DOHH2 (cell line): ENCODE measurements around the gene KAZALD1.

Experiments
- H3F3A ChIP-seq: fragments of 200-600 bp; sonication (generic), shearing (Covaris generic); 2 replicates; pipeline ENCODE4 v1.6.0; 2016; ENCODE audit warnings: antibody characterized with exemption, mild to moderate bottlenecking; ENCODE audit not compliant: control insufficient read depth, insufficient read depth
- H3K27ac ChIP-seq: fragments of 200-600 bp; sonication (generic); 2 replicates; pipeline ENCODE4 v1.5.1; 2014; ENCODE audit warnings: low read depth, mild to moderate bottlenecking, low read length, moderate library complexity
- H3K27me3 ChIP-seq: fragments of 200-600 bp; sonication (generic); 2 replicates; pipeline ENCODE4 v1.6.1; 2014; ENCODE audit warnings: mild to moderate bottlenecking, low read length, mixed read lengths; ENCODE audit not compliant: control insufficient read depth
- H3K36me3 ChIP-seq: fragments of 200-600 bp; sonication (generic); 2 replicates; pipeline ENCODE4 v1.6.1; 2014; ENCODE audit warnings: mild to moderate bottlenecking, low read length, moderate library complexity, mixed read lengths; ENCODE audit not compliant: control insufficient read depth
- H3K4me1 ChIP-seq: fragments of 200-600 bp; sonication (generic); 2 replicates; pipeline ENCODE4 v1.6.1; 2014; ENCODE audit warnings: mild to moderate bottlenecking, low read length, mixed read lengths; ENCODE audit not compliant: control insufficient read depth
- H3K4me2 ChIP-seq: fragments of 200-600 bp; sonication (generic); 2 replicates; pipeline ENCODE4 v1.6.0; 2014; ENCODE audit warnings: mild to moderate bottlenecking, low read length, moderate library complexity
- H3K4me3 ChIP-seq: fragments of 200-600 bp; sonication (generic); 2 replicates; pipeline ENCODE4 v1.5.1; 2014; ENCODE audit warnings: mild to moderate bottlenecking, low read length, mixed read lengths
- H3K79me2 ChIP-seq: fragments of 200-600 bp; sonication (generic); 2 replicates; pipeline ENCODE4 v1.6.1; 2014; ENCODE audit warnings: mild to moderate bottlenecking, low read length, mixed read lengths; ENCODE audit not compliant: control insufficient read depth
- H3K9me2 ChIP-seq: fragments of 200-600 bp; sonication (generic); replicated peaks from 2 replicates; pipeline ENCODE4 v1.6.1; 2014; ENCODE audit warnings: mild to moderate bottlenecking, low read length, mixed read lengths; ENCODE audit not compliant: control insufficient read depth
- H3K9me3 ChIP-seq: fragments of 200-600 bp; sonication (generic); 2 replicates; pipeline ENCODE4 v1.6.1; 2014; ENCODE audit warnings: antibody characterized with exemption, low read length, mixed read lengths; ENCODE audit not compliant: control insufficient read depth, insufficient read depth
- H4K20me1 ChIP-seq: fragments of 200-600 bp; sonication (generic); 2 replicates; pipeline ENCODE4 v1.6.0; 2014; ENCODE audit warnings: low read depth, mild to moderate bottlenecking, antibody characterized with exemption, low read length, moderate library complexity; ENCODE audit not compliant: control insufficient read depth, insufficient read depth
- EZH2phosphoT487 ChIP-seq: fragments of 200-600 bp; sonication (generic); IDR thresholded peaks from 2 replicates; pipeline ENCODE4 v1.6.1; 2017; ENCODE audit warnings: borderline replicate concordance, mild to moderate bottlenecking, antibody characterized with exemption, low read length, moderate library complexity, mixed read lengths
- TF ChIP-seq, protein P1 (sequence below): fragments of 200-600 bp; sonication (generic); IDR thresholded peaks from one replicate; pipeline ENCODE4 v1.5.1; 2014; ENCODE audit warnings: antibody characterized with exemption, mild to moderate bottlenecking, low read depth, low read length; ENCODE audit not compliant: poor library complexity, severe bottlenecking

KAZALD1 gene

DNA sequence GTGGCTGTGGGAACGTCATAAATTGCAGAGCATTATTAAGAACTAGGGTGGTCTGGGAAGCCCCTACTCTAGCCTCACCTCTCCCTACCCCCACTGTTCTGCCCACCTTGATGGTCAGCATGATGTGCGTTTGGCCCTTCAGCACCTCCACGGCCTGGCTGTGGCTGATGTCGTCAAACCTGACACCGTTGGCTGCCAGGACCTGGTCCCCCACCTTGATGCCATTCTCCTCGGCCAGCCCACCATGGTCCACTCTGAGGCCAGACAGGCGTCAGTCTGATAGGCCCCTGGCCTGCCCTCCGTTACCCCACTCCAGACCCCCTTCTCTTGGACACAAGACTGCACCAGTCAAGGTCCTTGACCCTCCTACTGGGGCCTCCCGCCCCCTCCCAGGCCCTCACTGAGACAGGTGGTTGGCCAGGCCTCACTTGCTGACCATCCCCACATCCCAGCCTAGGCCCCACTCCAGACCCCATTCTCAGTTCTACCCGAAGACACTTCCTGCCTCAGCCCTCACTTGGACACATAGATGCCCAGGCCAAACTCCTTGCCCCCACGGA lies 40.0 kb upstream of the KAZALD1 start:
- Histone ChIP-seq H3K36me3 (no peaks in the 10 kb centered on the region), H3K27me3 (peaks cover 13% of the 10 kb centered on the region; the same call in 1 of the 2 replicates), H4K20me1 (no peaks in the 10 kb centered on the region), H3K9me2 (no peaks in the 10 kb centered on the region), H3K4me3 (no peak overlapping the region), H3K4me1 (peaks cover 19% of the 10 kb centered on the region), H3K27ac (no peak overlapping the region), H3F3A (no peaks in the 10 kb centered on the region), H3K9me3 (no peaks in the 10 kb centered on the region), H3K4me2 (no peak overlapping the region), H3K79me2 (no peaks in the 10 kb centered on the region)
- TF ChIP-seq, protein P1, sequence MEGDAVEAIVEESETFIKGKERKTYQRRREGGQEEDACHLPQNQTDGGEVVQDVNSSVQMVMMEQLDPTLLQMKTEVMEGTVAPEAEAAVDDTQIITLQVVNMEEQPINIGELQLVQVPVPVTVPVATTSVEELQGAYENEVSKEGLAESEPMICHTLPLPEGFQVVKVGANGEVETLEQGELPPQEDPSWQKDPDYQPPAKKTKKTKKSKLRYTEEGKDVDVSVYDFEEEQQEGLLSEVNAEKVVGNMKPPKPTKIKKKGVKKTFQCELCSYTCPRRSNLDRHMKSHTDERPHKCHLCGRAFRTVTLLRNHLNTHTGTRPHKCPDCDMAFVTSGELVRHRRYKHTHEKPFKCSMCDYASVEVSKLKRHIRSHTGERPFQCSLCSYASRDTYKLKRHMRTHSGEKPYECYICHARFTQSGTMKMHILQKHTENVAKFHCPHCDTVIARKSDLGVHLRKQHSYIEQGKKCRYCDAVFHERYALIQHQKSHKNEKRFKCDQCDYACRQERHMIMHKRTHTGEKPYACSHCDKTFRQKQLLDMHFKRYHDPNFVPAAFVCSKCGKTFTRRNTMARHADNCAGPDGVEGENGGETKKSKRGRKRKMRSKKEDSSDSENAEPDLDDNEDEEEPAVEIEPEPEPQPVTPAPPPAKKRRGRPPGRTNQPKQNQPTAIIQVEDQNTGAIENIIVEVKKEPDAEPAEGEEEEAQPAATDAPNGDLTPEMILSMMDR, result no peak
- TF ChIP-seq EZH2phosphoT487, result no peak

DNA sequence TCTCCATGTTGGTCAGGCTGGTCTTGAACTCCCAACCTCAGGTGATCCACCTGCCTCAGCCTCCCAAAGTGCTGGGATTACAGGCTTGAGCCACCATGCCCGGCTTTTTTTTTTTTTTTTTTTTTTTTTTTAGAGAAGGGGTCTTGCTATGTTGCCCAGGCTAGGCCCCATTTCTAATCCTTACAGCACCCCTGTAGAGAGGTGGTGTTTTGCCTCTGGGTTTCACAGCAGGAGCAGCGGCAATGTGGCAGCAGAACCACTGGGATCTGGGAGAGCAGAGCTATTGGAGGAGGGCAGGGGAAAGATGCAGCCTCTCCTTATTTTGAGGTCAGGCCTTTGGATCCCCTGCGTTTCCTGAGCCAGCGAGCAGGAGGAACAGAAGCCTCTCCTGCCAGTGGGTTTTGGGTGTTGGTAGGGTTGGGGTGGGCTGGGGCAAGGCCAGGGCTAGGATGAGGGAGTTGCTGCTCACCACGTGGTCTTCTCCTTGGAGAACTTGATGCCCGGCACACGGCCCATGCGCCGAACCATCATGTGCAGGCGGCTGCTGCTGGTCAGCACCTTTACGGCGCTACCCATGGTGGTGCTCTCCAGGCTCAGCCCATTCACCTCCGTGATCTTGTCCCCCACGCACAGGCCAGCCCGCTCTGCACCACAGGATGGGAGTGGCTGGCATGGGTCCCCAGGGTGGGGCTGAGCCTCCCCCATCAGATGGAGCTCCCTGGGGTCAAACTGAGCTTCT lies 38.7 kb upstream of the KAZALD1 start:
- Histone ChIP-seq H3K27me3 (peaks cover 11% of the 10 kb centered on the region), H3K4me3 (no peak overlapping the region), H3K4me1 (peaks cover 12% of the 10 kb centered on the region), H4K20me1 (no peaks in the 10 kb centered on the region), H3K79me2 (no peaks in the 10 kb centered on the region), H3K4me2 (no peak overlapping the region), H3F3A (no peaks in the 10 kb centered on the region), H3K27ac (no peak overlapping the region), H3K9me3 (no peaks in the 10 kb centered on the region), H3K36me3 (no peaks in the 10 kb centered on the region), H3K9me2 (no peaks in the 10 kb centered on the region)
- TF ChIP-seq, protein P1, result no peak
- TF ChIP-seq EZH2phosphoT487, result no peak

DNA sequence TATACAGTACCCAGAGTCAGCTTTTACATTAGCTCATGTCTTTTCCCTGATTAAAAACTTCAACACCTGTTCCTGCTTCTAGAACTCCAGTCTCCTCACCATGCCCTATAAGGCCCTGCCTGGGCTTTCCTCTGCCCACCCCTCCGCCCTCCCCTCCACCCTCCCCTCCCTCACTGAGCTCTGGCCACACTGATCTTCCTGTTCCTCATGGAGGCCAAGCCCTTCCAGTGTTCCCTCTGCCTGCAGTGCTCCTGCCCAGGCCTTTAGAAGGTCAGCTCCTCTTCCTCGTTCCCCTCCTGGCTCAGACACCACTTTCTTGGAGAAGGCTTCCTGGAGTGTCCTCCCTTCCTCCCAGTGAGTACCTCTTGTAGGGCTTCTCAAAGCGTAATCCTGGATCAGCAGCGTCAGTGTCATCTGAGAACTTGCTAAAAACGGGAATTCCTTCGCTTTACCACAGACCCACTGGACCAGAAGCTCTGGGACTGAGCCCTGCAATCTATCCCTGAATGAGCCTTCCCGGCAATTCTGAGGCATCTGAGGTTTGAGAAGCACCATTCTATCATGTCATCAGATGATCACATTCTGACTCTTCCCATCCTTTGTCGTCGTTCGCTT lies 34.6 kb upstream of the KAZALD1 start:
- TF ChIP-seq EZH2phosphoT487, result no peak
- TF ChIP-seq, protein P1, result no peak
- no peak overlapping the region for H3K4me3 ChIP-seq
- H3K9me3 ChIP-seq, result no peaks in the 10 kb centered on the region
- no peaks in the 10 kb centered on the region for H3F3A ChIP-seq
- H3K36me3 ChIP-seq, result no peaks in the 10 kb centered on the region
- no peaks in the 10 kb centered on the region for H3K9me2 ChIP-seq
- H3K27ac ChIP-seq, result no peak overlapping the region
- H3K27me3 ChIP-seq, result peaks cover 42% of the 10 kb centered on the region
- peaks cover 25% of the 10 kb centered on the region for H3K4me1 ChIP-seq
- H4K20me1 ChIP-seq, result no peaks in the 10 kb centered on the region
- no peaks in the 10 kb centered on the region for H3K79me2 ChIP-seq
- no peak overlapping the region for H3K4me2 ChIP-seq
